Measurements from ENCODE around the gene CA5A.

CA5A gene

GRCh38 chr16:87840271-87840978, 95.9 kb downstream of the CA5A start:
- H3K27me3 ChIP-seq (ENCODE audit: insufficient read depth, poor library complexity, severe bottlenecking): no peaks in the 10 kb centered on the region
- no peak for DNase-seq (ENCODE audit: low read depth in 1 of 2, low spot score in 1 of 2)
- no peak overlapping the region for H3K4me3 ChIP-seq (replicated peaks; ENCODE audit: insufficient read depth, low read length)
- no peak overlapping the region for H3K27ac ChIP-seq (replicated peaks)
- TF ChIP-seq REST (IDR thresholded peaks at IDR 0.05; ENCODE audit: insufficient replicate concordance, low read depth) (no peak), GABPA (IDR thresholded peaks at IDR 0.05; ENCODE audit: low read depth) (no peak), POLR2AphosphoS5 (IDR thresholded peaks at IDR 0.05; ENCODE audit: low read depth) (no peak), SPI1 (IDR thresholded peaks at IDR 0.05; ENCODE audit: borderline replicate concordance, low read depth) (no peak), CTCF (IDR thresholded peaks at IDR 0.05; ENCODE audit: insufficient read depth, low read length) (no peak)

- Histone ChIP-seq H3K27me3 (ENCODE audit: insufficient read depth, poor library complexity, severe bottlenecking) (no peaks in the 10 kb centered on the region), H3K27ac (replicated peaks) (no peak overlapping the region), H3K4me3 (replicated peaks; ENCODE audit: insufficient read depth, low read length) (no peak overlapping the region)
- DNase-seq (ENCODE audit: low read depth in 1 of 2, low spot score in 1 of 2): no peak
- no peak for TF ChIP-seq GABPA (IDR thresholded peaks at IDR 0.05; ENCODE audit: low read depth)
- no peak for TF ChIP-seq CTCF (IDR thresholded peaks at IDR 0.05; ENCODE audit: insufficient read depth, low read length)
- no peak for TF ChIP-seq SPI1 (IDR thresholded peaks at IDR 0.05; ENCODE audit: borderline replicate concordance, low read depth)
- no peak for TF ChIP-seq POLR2AphosphoS5 (IDR thresholded peaks at IDR 0.05; ENCODE audit: low read depth)
- no peak for TF ChIP-seq REST (IDR thresholded peaks at IDR 0.05; ENCODE audit: insufficient replicate concordance, low read depth)
Observed at GRCh38 chr16:87839542-87840270, 96.6 kb downstream of the CA5A start.

DNA sequence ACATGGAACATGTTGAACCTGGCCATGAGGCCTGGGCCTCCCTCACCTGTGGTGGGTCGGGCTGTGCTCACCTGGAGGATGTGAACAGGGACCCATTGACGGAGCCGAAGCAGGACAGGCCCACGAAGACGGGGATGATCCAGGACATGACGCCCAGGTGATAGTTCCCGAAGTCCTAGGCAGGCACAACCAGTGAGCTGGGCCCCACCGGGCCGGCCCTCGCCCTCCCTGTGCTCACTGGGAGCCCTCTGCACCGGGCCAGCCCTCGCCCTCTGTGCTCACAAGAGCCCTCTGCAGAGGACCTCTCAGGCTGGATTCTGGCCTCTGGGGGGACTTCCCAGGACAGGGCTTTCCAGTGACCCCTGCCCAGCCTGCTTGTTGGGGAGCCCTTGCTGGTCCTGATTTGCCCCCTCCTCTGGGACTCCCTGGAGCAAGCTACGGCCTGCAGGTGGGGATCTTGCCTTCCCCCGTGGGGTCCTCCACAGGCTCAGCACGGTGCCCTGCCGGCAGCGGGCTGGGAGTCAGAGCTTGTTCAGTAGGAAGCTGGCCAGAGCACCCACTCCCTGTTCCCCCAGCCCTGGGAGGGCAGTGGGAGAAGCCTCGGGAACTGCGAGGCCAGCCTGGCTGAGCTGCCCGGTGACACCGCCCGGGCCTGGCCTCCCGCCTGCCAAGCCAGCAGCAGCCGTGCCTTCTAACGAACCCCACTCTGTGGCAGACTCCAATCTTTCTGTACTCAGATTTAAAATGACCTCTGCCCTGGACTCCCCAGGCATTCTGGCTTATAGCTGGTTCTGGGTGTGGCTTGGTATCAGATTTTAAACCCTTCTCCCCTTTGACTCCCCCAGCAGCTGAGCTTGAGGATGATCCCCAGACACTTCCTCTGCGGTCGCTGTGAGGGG, 97.4 kb downstream of the CA5A start:
- no peak for DNase-seq (ENCODE audit: low read depth in 1 of 2, low spot score in 1 of 2)
- TF ChIP-seq POLR2AphosphoS5 (IDR thresholded peaks at IDR 0.05; ENCODE audit: low read depth) (no peak), REST (IDR thresholded peaks at IDR 0.05; ENCODE audit: insufficient replicate concordance, low read depth) (no peak), GABPA (IDR thresholded peaks at IDR 0.05; ENCODE audit: low read depth) (no peak)
- H3K27ac ChIP-seq (replicated peaks): no peak overlapping the region
- no peaks in the 10 kb centered on the region for H3K27me3 ChIP-seq (ENCODE audit: insufficient read depth, poor library complexity, severe bottlenecking)
- no peak overlapping the region for H3K4me3 ChIP-seq (replicated peaks; ENCODE audit: insufficient read depth, low read length)

Data from HL-60 (cell line).